Immature natural killer cell (primary cell): ENCODE data around the gene ZMYND8. TPM values are rescaled to one million over a fixed set of nuclear protein-coding genes. Genes with fewer than 3 reads are reported as not detected.
"Not testable (repeated sequence)": the region's sequence is repeated elsewhere in the genome, so short reads cannot be mapped to it uniquely, and the experiment has no call there.

Experiments used
- DNase-seq, 3 donors: peaks; one replicate each; pipeline ENCODE4 v3.0.0; 2022; ENCODE audit warnings: mixed read lengths in 1 of 3
- H3K27ac Mint-ChIP-seq, 6 donors: one replicate each; pipeline ENCODE4 v1.8.0; 2020; ENCODE audit warnings: mixed read lengths in 6 of 6, mild to moderate bottlenecking in 5 of 6, inconsistent platforms in 4 of 6, moderate library complexity in 3 of 6
- H3K27me3 Mint-ChIP-seq, 3 donors: one replicate each; pipeline ENCODE4 v1.8.0; 2020 to 2021; ENCODE audit warnings: low read depth in 3 of 3, mild to moderate bottlenecking in 3 of 3, mixed read lengths in 3 of 3, moderate library complexity in 3 of 3, inconsistent platforms in 1 of 3
- H3K36me3 Mint-ChIP-seq, 3 donors: one replicate each; pipeline ENCODE4 v1.8.0; 2020; ENCODE audit warnings: mixed read lengths in 3 of 3, inconsistent platforms in 2 of 3, mild to moderate bottlenecking in 2 of 3
- H3K4me1 Mint-ChIP-seq, 2 donors: one replicate each; pipeline ENCODE4 v1.8.0; 2020; ENCODE audit warnings: inconsistent platforms in 2 of 2, mild to moderate bottlenecking in 2 of 2, mixed read lengths in 2 of 2, moderate library complexity in 1 of 2
- H3K4me3 Mint-ChIP-seq, 5 donors: one replicate each; pipeline ENCODE4 v1.8.0; 2020; ENCODE audit warnings: mild to moderate bottlenecking in 5 of 5, mixed read lengths in 5 of 5, inconsistent platforms in 3 of 5, moderate library complexity in 3 of 5
- H3K9me3 Mint-ChIP-seq, 6 donors: one replicate each; pipeline ENCODE4 v1.8.0; 2020; ENCODE audit warnings: mild to moderate bottlenecking in 6 of 6, mixed read lengths in 6 of 6, inconsistent platforms in 4 of 6, moderate library complexity in 3 of 6
- polyA plus RNA-seq, 3 donors: library from polyadenylated mRNA; unstranded; fragments of 300-500 nt; fragmentation: Illumina TruSeq; gene quantifications; one replicate each; pipeline ENCODE4 v1.2.3, GENCODE V29; 2021

ZMYND8 gene
- polyA plus RNA-seq, 3 donors from 2014 or later: 3.4 to 16.9 (median 5.1) TPM

GRCh38 chr20:47189060-47189459, 167.4 kb downstream of the ZMYND8 start:
- Mint-ChIP-seq H3K9me3 (no peaks in the 10 kb centered on the region), H3K4me3 (no peak overlapping the region), H3K36me3 (no peaks in the 10 kb centered on the region), H3K27me3 (peaks cover 0 to 8% (median 5%) of the 10 kb centered on the region in 3 donors), H3K4me1 (peaks cover 7 to 8% of the 10 kb centered on the region in 2 donors), H3K27ac (no peak overlapping the region)
- no peak for DNase-seq

- Mint-ChIP-seq H3K27me3 (peaks cover 0 to 8% (median 5%) of the 10 kb centered on the region in 3 donors), H3K9me3 (no peaks in the 10 kb centered on the region), H3K4me3 (peak overlapping the region in 1 of 5 donors; percentile 62), H3K36me3 (no peaks in the 10 kb centered on the region), H3K27ac (no peak overlapping the region), H3K4me1 (peaks cover 7 to 8% of the 10 kb centered on the region in 2 donors)
- DNase-seq: no peak
These were observed 168.0 kb downstream of the ZMYND8 start for GRCh38 chr20:47188540-47188939.

- Mint-ChIP-seq H3K4me3 (no peak overlapping the region), H3K4me1 (peaks cover 7 to 8% of the 10 kb centered on the region in 2 donors), H3K9me3 (no peaks in the 10 kb centered on the region), H3K27ac (no peak overlapping the region), H3K36me3 (no peaks in the 10 kb centered on the region), H3K27me3 (peaks cover 0 to 5% (median under 1%) of the 10 kb centered on the region in 3 donors)
- no peak for DNase-seq
These were observed 168.9 kb downstream of the ZMYND8 start for GRCh38 chr20:47187450-47188195.

GRCh38 chr20:47183367-47183766, 173.1 kb downstream of the ZMYND8 start:
- Mint-ChIP-seq H3K4me3 (no peak overlapping the region), H3K9me3 (no peaks in the 10 kb centered on the region), H3K27ac (no peak overlapping the region), H3K4me1 (peaks cover 2 to 3% of the 10 kb centered on the region in 2 donors), H3K27me3 (peaks cover 0 to 3% (median 0%) of the 10 kb centered on the region in 3 donors), H3K36me3 (no peaks in the 10 kb centered on the region)
- no peak for DNase-seq

- DNase-seq: no peak
- H3K27ac Mint-ChIP-seq: no peak overlapping the region
- H3K27me3 Mint-ChIP-seq: peaks cover 0 to 3% (median 3%) of the 10 kb centered on the region in 3 donors
- no peak overlapping the region for H3K4me3 Mint-ChIP-seq
- H3K4me1 Mint-ChIP-seq: no peaks in the 10 kb centered on the region
- H3K9me3 Mint-ChIP-seq: no peaks in the 10 kb centered on the region
- no peaks in the 10 kb centered on the region for H3K36me3 Mint-ChIP-seq
These were observed 175.2 kb downstream of the ZMYND8 start for GRCh38 chr20:47181056-47181862.

- Mint-ChIP-seq H3K9me3 (no peaks in the 10 kb centered on the region), H3K4me3 (no peak overlapping the region), H3K27me3 (peaks cover 0 to 3% (median 3%) of the 10 kb centered on the region in 3 donors), H3K36me3 (no peaks in the 10 kb centered on the region), H3K27ac (no peak overlapping the region), H3K4me1 (no peaks in the 10 kb centered on the region)
- no peak for DNase-seq
These were observed 177.2 kb downstream of the ZMYND8 start for GRCh38 chr20:47179267-47179666.

GRCh38 chr20:47178851-47179250, 177.6 kb downstream of the ZMYND8 start:
- H3K9me3 Mint-ChIP-seq: no peaks in the 10 kb centered on the region
- peaks cover 0 to 3% (median 3%) of the 10 kb centered on the region in 3 donors for H3K27me3 Mint-ChIP-seq
- H3K36me3 Mint-ChIP-seq: no peaks in the 10 kb centered on the region
- no peak for DNase-seq
- no peak overlapping the region for H3K27ac Mint-ChIP-seq
- no peak overlapping the region for H3K4me3 Mint-ChIP-seq
- H3K4me1 Mint-ChIP-seq: no peaks in the 10 kb centered on the region

- H3K9me3 Mint-ChIP-seq: no peaks in the 10 kb centered on the region
- H3K27me3 Mint-ChIP-seq: peaks cover 0 to 3% (median 3%) of the 10 kb centered on the region in 3 donors
- no peaks in the 10 kb centered on the region for H3K36me3 Mint-ChIP-seq
- no peaks in the 10 kb centered on the region for H3K4me1 Mint-ChIP-seq
- no peak overlapping the region for H3K4me3 Mint-ChIP-seq
- no peak for DNase-seq
- no peak overlapping the region for H3K27ac Mint-ChIP-seq
These were observed 178.2 kb downstream of the ZMYND8 start for GRCh38 chr20:47178277-47178676.

- H3K27me3 Mint-ChIP-seq, H3K4me3 Mint-ChIP-seq, H3K36me3 Mint-ChIP-seq, H3K27ac Mint-ChIP-seq, DNase-seq, H3K9me3 Mint-ChIP-seq, H3K4me1 Mint-ChIP-seq: not testable (repeated sequence)
These were observed 180.3 kb downstream of the ZMYND8 start for GRCh38 chr20:47176217-47176616.

GRCh38 chr20:47175493-47175892, 181.0 kb downstream of the ZMYND8 start:
- Mint-ChIP-seq H3K9me3 (no peaks in the 10 kb centered on the region), H3K36me3 (no peaks in the 10 kb centered on the region), H3K27ac (no peak overlapping the region), H3K4me1 (no peaks in the 10 kb centered on the region), H3K4me3 (no peak overlapping the region), H3K27me3 (peaks cover 0 to 4% (median 0%) of the 10 kb centered on the region in 3 donors)
- DNase-seq: no peak

GRCh38 chr20:47174456-47175243, 181.8 kb downstream of the ZMYND8 start:
- Mint-ChIP-seq H3K36me3 (no peaks in the 10 kb centered on the region), H3K4me3 (no peak overlapping the region), H3K27me3 (peaks cover 0 to 6% (median 0%) of the 10 kb centered on the region in 3 donors), H3K4me1 (no peaks in the 10 kb centered on the region), H3K9me3 (no peaks in the 10 kb centered on the region), H3K27ac (no peak overlapping the region)
- no peak for DNase-seq

GRCh38 chr20:47173596-47174216, 182.8 kb downstream of the ZMYND8 start:
- no peak overlapping the region for H3K4me3 Mint-ChIP-seq
- no peaks in the 10 kb centered on the region for H3K4me1 Mint-ChIP-seq
- no peak overlapping the region for H3K27ac Mint-ChIP-seq
- no peaks in the 10 kb centered on the region for H3K9me3 Mint-ChIP-seq
- no peak for DNase-seq
- peaks cover 0 to 6% (median 2%) of the 10 kb centered on the region in 3 donors for H3K27me3 Mint-ChIP-seq
- no peaks in the 10 kb centered on the region for H3K36me3 Mint-ChIP-seq

- H3K4me1 Mint-ChIP-seq: no peaks in the 10 kb centered on the region
- H3K27me3 Mint-ChIP-seq: peaks cover 0 to 5% (median 2%) of the 10 kb centered on the region in 3 donors
- H3K9me3 Mint-ChIP-seq: no peaks in the 10 kb centered on the region
- no peaks in the 10 kb centered on the region for H3K36me3 Mint-ChIP-seq
- no peak overlapping the region for H3K27ac Mint-ChIP-seq
- DNase-seq: no peak
- no peak overlapping the region for H3K4me3 Mint-ChIP-seq
These were observed 183.9 kb downstream of the ZMYND8 start for GRCh38 chr20:47172579-47172978.
